Mammary epithelial cell (primary cell): ENCODE measurements around the gene ADGRL3.

Experiments used
- EZH2 ChIP-seq: IDR thresholded peaks from 2 replicates; pipeline ENCODE4 v1.6.1; 2012; ENCODE audit warnings: low read length, inconsistent platforms, borderline replicate concordance
- TF ChIP-seq, protein P1 (sequence below), 2 donors: IDR thresholded peaks in 1 of 2; conservative IDR thresholded peaks in 1 of 2; 2 replicates each; pipeline ENCODE4 v1.5.1; 2011 to 2012; ENCODE audit warnings: inconsistent platforms in 2 of 2, low read length in 2 of 2, mild to moderate bottlenecking in 2 of 2, control low read depth in 1 of 2, low read depth in 1 of 2; ENCODE audit not compliant: insufficient read depth in 1 of 2; ENCODE audit errors: extremely low read depth in 1 of 2

DNA sequence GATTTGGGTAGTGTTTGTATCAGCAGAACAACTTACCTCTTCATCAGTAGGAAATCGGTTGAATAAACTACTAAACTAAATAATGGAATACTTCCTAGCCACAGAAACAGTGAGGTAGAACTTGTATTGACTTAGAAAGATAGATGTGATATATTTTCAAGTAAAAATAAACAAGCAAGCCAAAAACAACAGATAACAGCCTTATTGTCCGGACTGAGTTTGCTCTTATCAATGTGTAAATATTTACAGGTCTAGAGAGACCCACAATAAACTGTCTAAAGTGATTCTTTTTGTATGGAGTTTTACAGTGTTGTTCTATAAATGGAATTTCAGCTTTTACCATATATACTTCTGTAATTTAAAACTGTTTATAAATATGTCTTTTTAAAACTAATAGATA, 721.8 kb downstream of the ADGRL3 start:
- TF ChIP-seq, protein P1, sequence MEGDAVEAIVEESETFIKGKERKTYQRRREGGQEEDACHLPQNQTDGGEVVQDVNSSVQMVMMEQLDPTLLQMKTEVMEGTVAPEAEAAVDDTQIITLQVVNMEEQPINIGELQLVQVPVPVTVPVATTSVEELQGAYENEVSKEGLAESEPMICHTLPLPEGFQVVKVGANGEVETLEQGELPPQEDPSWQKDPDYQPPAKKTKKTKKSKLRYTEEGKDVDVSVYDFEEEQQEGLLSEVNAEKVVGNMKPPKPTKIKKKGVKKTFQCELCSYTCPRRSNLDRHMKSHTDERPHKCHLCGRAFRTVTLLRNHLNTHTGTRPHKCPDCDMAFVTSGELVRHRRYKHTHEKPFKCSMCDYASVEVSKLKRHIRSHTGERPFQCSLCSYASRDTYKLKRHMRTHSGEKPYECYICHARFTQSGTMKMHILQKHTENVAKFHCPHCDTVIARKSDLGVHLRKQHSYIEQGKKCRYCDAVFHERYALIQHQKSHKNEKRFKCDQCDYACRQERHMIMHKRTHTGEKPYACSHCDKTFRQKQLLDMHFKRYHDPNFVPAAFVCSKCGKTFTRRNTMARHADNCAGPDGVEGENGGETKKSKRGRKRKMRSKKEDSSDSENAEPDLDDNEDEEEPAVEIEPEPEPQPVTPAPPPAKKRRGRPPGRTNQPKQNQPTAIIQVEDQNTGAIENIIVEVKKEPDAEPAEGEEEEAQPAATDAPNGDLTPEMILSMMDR (conservative IDR thresholded peaks at IDR 0.05 in 1 of 2, IDR thresholded peaks at IDR 0.05 in 1 of 2; ENCODE audit: extremely low read depth in 1 of 2, insufficient read depth in 1 of 2, low read depth in 1 of 2, low read length in 2 of 2) = no peak
- TF ChIP-seq EZH2 = no peak
